HCT116 (cell line): ENCODE data around the gene NHLH1. TPM values are rescaled to one million over a fixed set of nuclear protein-coding genes. Genes with fewer than 3 reads are reported as not detected.

Experiments
- ATAC-seq: fragments of 200-7000 bp; cut with Tn5 transposase; 2 replicates; pipeline ENCODE4 v1.9.1; 2020; ENCODE audit warnings: mild to moderate bottlenecking, moderate library complexity
- BruUV-seq: library from RNA; stranded (reverse); fragments of 400-500 nt; replicated peaks from 2 replicates; lab custom pipeline; 2021; lab: Mats Ljungman, UMichigan
- CTCF ChIA-PET: fragments of 300-600 bp; sonication (Branson Sonifier 250); formaldehyde crosslinking; loops from one replicate; lab custom pipeline; 2021; ENCODE audit warnings: antibody characterized with exemption; lab: Charles Lee
- POLR2A ChIA-PET: fragments of 300-600, 350-600 bp; sonication (Branson Sonifier 250); formaldehyde crosslinking; loops from one replicate; lab custom pipeline; 2021; ENCODE audit warnings: antibody characterized with exemption; lab: Charles Lee
- RAD21 ChIA-PET, 2 experiments: fragments of 300-600 bp; sonication (Branson Sonifier 250); formaldehyde crosslinking; loops; one replicate each; lab custom pipeline; 2023; ENCODE audit warnings: low total read pairs in 2 of 2; ENCODE audit not compliant: uncharacterized antibody in 2 of 2, unreplicated experiment in 2 of 2, low non-redundant PET in 1 of 2; lab: Charles Lee
- DNase-seq: peaks from one replicate; pipeline ENCODE4 v3.0.0-alpha.2; 2010; ENCODE audit warnings: low read depth, low spot score
- H2AFZ ChIP-seq: fragments of 200-600 bp; shearing (Covaris generic), sonication (generic); 2 replicates; pipeline ENCODE4 v1.6.1; 2017; ENCODE audit warnings: low read depth, mixed run types, mixed read lengths, antibody characterized with exemption, low read length; ENCODE audit not compliant: poor library complexity, severe bottlenecking
- H3K27ac ChIP-seq: 2 replicates; pipeline ENCODE4 v1.5.1; 2012; ENCODE audit warnings: low read depth, low read length
- H3K27me3 ChIP-seq: fragments of 200-600 bp; sonication (generic); 2 replicates; pipeline ENCODE4 v1.6.1; 2016; ENCODE audit warnings: mixed run types, low read length, mixed read lengths; ENCODE audit not compliant: insufficient read depth
- H3K36me3 ChIP-seq, 2 experiments: fragments of 200-500 bp in 1 of 2; fragments of 200-600 bp in 1 of 2; sonication (Bioruptor generic) in 1 of 2; sonication (generic) in 1 of 2; 2 replicates each; pipeline versions ENCODE4 v1.5.1 to v1.6.1; 2014 to 2016; ENCODE audit warnings: low read length in 2 of 2, inconsistent platforms in 1 of 2, mixed read lengths in 1 of 2, mixed run types in 1 of 2; ENCODE audit not compliant: insufficient read depth in 2 of 2, control insufficient read depth in 1 of 2
- H3K4me1 ChIP-seq, 2 experiments: fragments of 200-600 bp in 1 of 2; sonication (generic) in 1 of 2; 2 replicates each; pipeline versions ENCODE4 v1.5.1 to v1.6.1; 2012 to 2017; ENCODE audit warnings: low read length in 2 of 2, inconsistent platforms in 1 of 2, mild to moderate bottlenecking in 1 of 2, mixed read lengths in 1 of 2, mixed run types in 1 of 2, moderate library complexity in 1 of 2; ENCODE audit not compliant: insufficient read depth in 2 of 2, control insufficient read depth in 1 of 2
- H3K4me2 ChIP-seq: fragments of 200-600 bp; sonication (generic); 2 replicates; pipeline ENCODE4 v1.6.1; 2017; ENCODE audit warnings: mixed run types, low read length, mixed read lengths
- H3K4me3 ChIP-seq, 2 experiments: fragments of 200-600 bp in 1 of 2; sonication (generic) in 1 of 2; replicated peaks in 1 of 2; 2 replicates each; pipeline ENCODE4 v1.5.1; 2011 to 2016; ENCODE audit warnings: low read length in 2 of 2, control low read depth in 1 of 2, low read depth in 1 of 2, mild to moderate bottlenecking in 1 of 2, mixed read lengths in 1 of 2, mixed run types in 1 of 2
- H3K79me2 ChIP-seq: fragments of 200-600 bp; sonication (generic); 2 replicates; pipeline ENCODE4 v1.6.1; 2017; ENCODE audit warnings: mild to moderate bottlenecking, mixed run types, low read length, moderate library complexity, mixed read lengths; ENCODE audit not compliant: insufficient read depth
- H3K9ac ChIP-seq: fragments of 200-600 bp; sonication (generic); 2 replicates; pipeline ENCODE4 v1.6.1; 2016; ENCODE audit warnings: low read length, mixed read lengths
- H3K9me2 ChIP-seq: fragments of 200-600 bp; sonication (generic), shearing (Covaris generic); 2 replicates; pipeline ENCODE4 v1.6.1; 2017; ENCODE audit warnings: mixed run types, mild to moderate bottlenecking, moderate library complexity; ENCODE audit not compliant: insufficient read depth
- H3K9me3 ChIP-seq, 2 experiments: fragments of 200-500 bp in 1 of 2; fragments of 200-600 bp in 1 of 2; sonication (Bioruptor generic) in 1 of 2; sonication (generic) in 1 of 2; 2 replicates each; pipeline ENCODE4 v1.6.1; 2014 to 2017; ENCODE audit warnings: low read length in 2 of 2, mixed read lengths in 2 of 2, inconsistent platforms in 1 of 2, low read depth in 1 of 2, mild to moderate bottlenecking in 1 of 2, mixed run types in 1 of 2, moderate library complexity in 1 of 2; ENCODE audit not compliant: control insufficient read depth in 1 of 2, insufficient read depth in 1 of 2
- H4K20me1 ChIP-seq: fragments of 200-600 bp; sonication (generic), shearing (Covaris generic); 2 replicates; pipeline ENCODE4 v1.6.1; 2017; ENCODE audit warnings: mixed run types, mild to moderate bottlenecking, moderate library complexity; ENCODE audit not compliant: insufficient read depth
- CBX3 ChIP-seq: IDR thresholded peaks from 2 replicates; pipeline ENCODE4 v1.6.1; 2012; ENCODE audit warnings: low read depth
- ELF1 ChIP-seq: IDR thresholded peaks from 2 replicates; pipeline ENCODE4 v1.6.1; 2012; ENCODE audit warnings: low read depth, borderline replicate concordance
- EZH2 ChIP-seq: fragments of 200-600 bp; sonication (generic); IDR thresholded peaks from 2 replicates; pipeline ENCODE4 v1.6.1; 2017; ENCODE audit warnings: antibody characterized with exemption, mixed run types
- JUND ChIP-seq: IDR thresholded peaks from 2 replicates; pipeline ENCODE4 v1.6.1; 2012
- POLR2AphosphoS5 ChIP-seq: IDR thresholded peaks from 2 replicates; pipeline ENCODE4 v1.6.1; 2011; ENCODE audit warnings: mild to moderate bottlenecking, low read depth, low read length, moderate library complexity
- SP1 ChIP-seq: IDR thresholded peaks from 2 replicates; pipeline ENCODE4 v1.6.1; 2012; ENCODE audit warnings: low read depth
- TCF7L2 ChIP-seq: IDR thresholded peaks from 2 replicates; pipeline ENCODE4 v1.7.0; 2011; ENCODE audit warnings: borderline replicate concordance, inconsistent platforms; ENCODE audit not compliant: insufficient read depth, insufficient read length; ENCODE audit errors: extremely low read depth
- YY1 ChIP-seq: IDR thresholded peaks from 2 replicates; pipeline ENCODE4 v1.6.1; 2011; ENCODE audit warnings: low read length, low read depth, moderate library complexity, mild to moderate bottlenecking; ENCODE audit not compliant: insufficient replicate concordance; ENCODE audit errors: extremely low read depth
- ZFX ChIP-seq: fragments of 450-650 bp; IDR thresholded peaks from 2 replicates; pipeline ENCODE4 v1.6.1; 2017
- intact Hi-C: fragments of 100-400 bp; cut with micrococcal nuclease; formaldehyde crosslinking; loops from 2 replicates; pipeline ENCODE4 v1.10.0; 2022
- total RNA-seq: library from RNA; stranded (reverse); gene quantifications from one replicate; pipeline ENCODE4 v1.2.1, GENCODE V29; 2021; ENCODE audit not compliant: unreplicated experiment
- TF ChIP-seq, protein P1 (sequence below): IDR thresholded peaks from 2 replicates; pipeline ENCODE4 v1.6.1; 2011; ENCODE audit warnings: mild to moderate bottlenecking, low read length, moderate library complexity; ENCODE audit not compliant: insufficient replicate concordance; ENCODE audit errors: extremely low read depth

The NHLH1 gene
- total RNA-seq, 1 experiment from 2014 or later = 0.12 TPM

DNA sequence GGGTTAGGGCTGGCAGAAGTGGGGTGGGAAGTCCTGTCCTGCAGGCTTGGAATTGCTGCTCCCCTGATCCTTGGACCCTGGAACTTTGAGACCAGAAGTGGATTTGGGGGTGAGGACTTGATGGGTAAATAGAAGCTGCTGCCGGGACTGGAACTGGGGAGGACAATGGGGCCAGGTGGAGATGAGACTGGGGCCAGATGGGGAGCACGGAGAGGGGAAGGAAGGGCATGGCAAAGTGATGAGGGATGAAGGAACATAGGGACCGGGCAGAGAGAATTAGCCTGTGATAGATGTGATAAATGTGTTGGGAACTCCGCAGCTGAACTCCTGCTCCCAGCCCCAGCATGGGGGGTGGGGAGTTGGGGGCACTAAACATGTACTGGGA lies 637 bp downstream of the NHLH1 start:
- no peaks in the 10 kb centered on the region for H4K20me1 ChIP-seq
- no peak overlapping the region for H3K4me2 ChIP-seq
- intact Hi-C loops = no loop called here
- no peak overlapping the region for H3K27ac ChIP-seq
- H3K79me2 ChIP-seq = no peaks in the 10 kb centered on the region
- DNase-seq (no peak), ATAC-seq (no peak)
- H3K9ac ChIP-seq = no peak overlapping the region
- ChIA-PET CTCF (interaction anchor here (2.9 kb wide), 1 partner anchor 8 kb away, joined by 13 read pairs; no protein-coding TSS in a partner anchor), POLR2A (no interaction called here), RAD21 (no interaction called here)
- no peaks in the 10 kb centered on the region for H3K27me3 ChIP-seq
- TF ChIP-seq SP1 (no peak), POLR2AphosphoS5 (no peak), TCF7L2 (no peak), YY1 (no peak), JUND (no peak), ELF1 (no peak), EZH2 (no peak), CBX3 (no peak), ZFX (no peak)
- TF ChIP-seq, protein P1, sequence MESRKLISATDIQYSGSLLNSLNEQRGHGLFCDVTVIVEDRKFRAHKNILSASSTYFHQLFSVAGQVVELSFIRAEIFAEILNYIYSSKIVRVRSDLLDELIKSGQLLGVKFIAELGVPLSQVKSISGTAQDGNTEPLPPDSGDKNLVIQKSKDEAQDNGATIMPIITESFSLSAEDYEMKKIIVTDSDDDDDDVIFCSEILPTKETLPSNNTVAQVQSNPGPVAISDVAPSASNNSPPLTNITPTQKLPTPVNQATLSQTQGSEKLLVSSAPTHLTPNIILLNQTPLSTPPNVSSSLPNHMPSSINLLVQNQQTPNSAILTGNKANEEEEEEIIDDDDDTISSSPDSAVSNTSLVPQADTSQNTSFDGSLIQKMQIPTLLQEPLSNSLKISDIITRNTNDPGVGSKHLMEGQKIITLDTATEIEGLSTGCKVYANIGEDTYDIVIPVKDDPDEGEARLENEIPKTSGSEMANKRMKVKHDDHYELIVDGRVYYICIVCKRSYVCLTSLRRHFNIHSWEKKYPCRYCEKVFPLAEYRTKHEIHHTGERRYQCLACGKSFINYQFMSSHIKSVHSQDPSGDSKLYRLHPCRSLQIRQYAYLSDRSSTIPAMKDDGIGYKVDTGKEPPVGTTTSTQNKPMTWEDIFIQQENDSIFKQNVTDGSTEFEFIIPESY = no peak
- no TSS peak for BruUV-seq
- no peaks in the 10 kb centered on the region for H3K4me1 ChIP-seq
- H3K36me3 ChIP-seq = no peaks in the 10 kb centered on the region
- no peaks in the 10 kb centered on the region for H3K9me2 ChIP-seq
- H2AFZ ChIP-seq = no peak overlapping the region
- H3K4me3 ChIP-seq = no peak overlapping the region
- no peaks in the 10 kb centered on the region for H3K9me3 ChIP-seq
